HEK293 (cell line): ENCODE measurements around the gene PYCR2.
A peak's percentile ranks its signal among the peaks of the same experiment; 100 is the strongest.

ENCODE experiments used
- GLI4 ChIP-seq: fragments of 450-650 bp; formaldehyde crosslinking; IDR thresholded peaks from 2 replicates; pipeline ENCODE4 v1.5.1; 2016; ENCODE audit warnings: missing biosample characterization, missing genetic modification characterization
- HIC1 ChIP-seq: fragments of 450-650 bp; formaldehyde crosslinking; IDR thresholded peaks from 2 replicates; pipeline ENCODE4 v1.5.1; 2016; ENCODE audit warnings: missing biosample characterization, missing genetic modification characterization
- KLF17 ChIP-seq: fragments of 450-650 bp; formaldehyde crosslinking; IDR thresholded peaks from 2 replicates; pipeline ENCODE4 v1.5.1; 2016; ENCODE audit warnings: missing biosample characterization, missing genetic modification characterization
- KLF8 ChIP-seq: fragments of 450-650 bp; formaldehyde crosslinking; IDR thresholded peaks from 2 replicates; pipeline ENCODE4 v1.5.1; 2016; ENCODE audit warnings: missing biosample characterization, missing genetic modification characterization
- WT1 ChIP-seq: fragments of 450-650 bp; formaldehyde crosslinking; IDR thresholded peaks from 2 replicates; pipeline ENCODE4 v1.5.1; 2016; ENCODE audit warnings: missing biosample characterization, missing genetic modification characterization
- ZBTB48 ChIP-seq: fragments of 450-650 bp; formaldehyde crosslinking; IDR thresholded peaks from 2 replicates; pipeline ENCODE4 v1.5.1; 2016; ENCODE audit warnings: missing biosample characterization, missing genetic modification characterization
- ZNF133 ChIP-seq: fragments of 450-650 bp; formaldehyde crosslinking; IDR thresholded peaks from 2 replicates; pipeline ENCODE4 v1.5.1; 2016; ENCODE audit warnings: missing biosample characterization, missing genetic modification characterization
- ZNF146 ChIP-seq: fragments of 450-650 bp; formaldehyde crosslinking; IDR thresholded peaks from 2 replicates; pipeline ENCODE4 v1.5.1; 2016; ENCODE audit warnings: missing biosample characterization, missing genetic modification characterization
- ZNF169 ChIP-seq: fragments of 450-650 bp; formaldehyde crosslinking; IDR thresholded peaks from 2 replicates; pipeline ENCODE4 v1.5.1; 2016; ENCODE audit warnings: missing biosample characterization, missing genetic modification characterization
- ZNF248 ChIP-seq: fragments of 450-650 bp; formaldehyde crosslinking; IDR thresholded peaks from 2 replicates; pipeline ENCODE4 v1.5.1; 2017; ENCODE audit warnings: missing biosample characterization, missing genetic modification characterization
- ZNF311 ChIP-seq: fragments of 450-650 bp; formaldehyde crosslinking; IDR thresholded peaks from 2 replicates; pipeline ENCODE4 v1.5.1; 2017; ENCODE audit warnings: missing biosample characterization, missing genetic modification characterization, borderline replicate concordance
- ZNF335 ChIP-seq: fragments of 450-650 bp; formaldehyde crosslinking; conservative IDR thresholded peaks from 2 replicates; pipeline ENCODE4 v1.5.1; 2016; ENCODE audit warnings: missing biosample characterization, missing genetic modification characterization
- ZNF423 ChIP-seq: fragments of 450-650 bp; formaldehyde crosslinking; IDR thresholded peaks from 2 replicates; pipeline ENCODE4 v1.5.1; 2016; ENCODE audit warnings: missing biosample characterization, missing genetic modification characterization
- ZNF48 ChIP-seq: fragments of 450-650 bp; formaldehyde crosslinking; IDR thresholded peaks from 2 replicates; pipeline ENCODE4 v1.5.1; 2016; ENCODE audit warnings: missing biosample characterization, missing genetic modification characterization
- ZNF510 ChIP-seq: fragments of 450-650 bp; formaldehyde crosslinking; IDR thresholded peaks from 2 replicates; pipeline ENCODE4 v1.5.1; 2018; ENCODE audit warnings: mild to moderate bottlenecking, missing genetic modification characterization, missing biosample characterization; ENCODE audit not compliant: insufficient replicate concordance
- ZNF530 ChIP-seq: fragments of 450-650 bp; formaldehyde crosslinking; IDR thresholded peaks from 2 replicates; pipeline ENCODE4 v1.5.1; 2016; ENCODE audit warnings: low read depth, missing biosample characterization, missing genetic modification characterization
- ZNF558 ChIP-seq: fragments of 450-650 bp; formaldehyde crosslinking; IDR thresholded peaks from 2 replicates; pipeline ENCODE4 v1.5.1; 2016; ENCODE audit warnings: missing biosample characterization, missing genetic modification characterization
- ZNF624 ChIP-seq: fragments of 450-650 bp; formaldehyde crosslinking; IDR thresholded peaks from 2 replicates; pipeline ENCODE4 v1.5.1; 2017; ENCODE audit warnings: missing biosample characterization, missing genetic modification characterization
- ZNF626 ChIP-seq: fragments of 450-650 bp; sonication (Bioruptor Pico); formaldehyde crosslinking; IDR thresholded peaks from 2 replicates; pipeline ENCODE4 v1.5.1; 2018; ENCODE audit warnings: missing biosample characterization, missing genetic modification characterization, inconsistent platforms
- ZNF658 ChIP-seq: fragments of 450-650 bp; formaldehyde crosslinking; IDR thresholded peaks from 2 replicates; pipeline ENCODE4; 2016; ENCODE audit warnings: missing biosample characterization, missing genetic modification characterization
- ZNF707 ChIP-seq: fragments of 450-650 bp; formaldehyde crosslinking; IDR thresholded peaks from 2 replicates; pipeline ENCODE4 v1.5.1; 2016; ENCODE audit warnings: missing biosample characterization, missing genetic modification characterization
- ZNF776 ChIP-seq: fragments of 450-650 bp; formaldehyde crosslinking; IDR thresholded peaks from 2 replicates; pipeline ENCODE4 v1.5.0; 2017; ENCODE audit warnings: missing biosample characterization, missing genetic modification characterization, borderline replicate concordance
- ZSCAN4 ChIP-seq: fragments of 450-650 bp; formaldehyde crosslinking; IDR thresholded peaks from 2 replicates; pipeline ENCODE4 v1.5.1; 2017; ENCODE audit warnings: missing biosample characterization, missing genetic modification characterization
- TF ChIP-seq, protein P1 (sequence below): fragments of 450-650 bp; formaldehyde crosslinking; IDR thresholded peaks from 2 replicates; pipeline ENCODE4 v1.5.1; 2016; ENCODE audit warnings: missing biosample characterization, missing genetic modification characterization, low read depth
- TF ChIP-seq, protein P2 (sequence below): fragments of 450-650 bp; formaldehyde crosslinking; IDR thresholded peaks from 2 replicates; pipeline ENCODE4 v1.5.1; 2016; ENCODE audit warnings: missing biosample characterization, missing genetic modification characterization
- TF ChIP-seq, protein P3 (sequence below): fragments of 450-650 bp; formaldehyde crosslinking; optimal IDR thresholded peaks from 2 replicates; pipeline ENCODE3; 2016; ENCODE audit warnings: missing biosample characterization, mild to moderate bottlenecking, missing genetic modification characterization
- TF ChIP-seq, protein P4 (sequence below): fragments of 450-650 bp; formaldehyde crosslinking; IDR thresholded peaks from 2 replicates; pipeline ENCODE4 v1.5.1; 2016; ENCODE audit warnings: missing biosample characterization, missing genetic modification characterization

The PYCR2 gene

DNA sequence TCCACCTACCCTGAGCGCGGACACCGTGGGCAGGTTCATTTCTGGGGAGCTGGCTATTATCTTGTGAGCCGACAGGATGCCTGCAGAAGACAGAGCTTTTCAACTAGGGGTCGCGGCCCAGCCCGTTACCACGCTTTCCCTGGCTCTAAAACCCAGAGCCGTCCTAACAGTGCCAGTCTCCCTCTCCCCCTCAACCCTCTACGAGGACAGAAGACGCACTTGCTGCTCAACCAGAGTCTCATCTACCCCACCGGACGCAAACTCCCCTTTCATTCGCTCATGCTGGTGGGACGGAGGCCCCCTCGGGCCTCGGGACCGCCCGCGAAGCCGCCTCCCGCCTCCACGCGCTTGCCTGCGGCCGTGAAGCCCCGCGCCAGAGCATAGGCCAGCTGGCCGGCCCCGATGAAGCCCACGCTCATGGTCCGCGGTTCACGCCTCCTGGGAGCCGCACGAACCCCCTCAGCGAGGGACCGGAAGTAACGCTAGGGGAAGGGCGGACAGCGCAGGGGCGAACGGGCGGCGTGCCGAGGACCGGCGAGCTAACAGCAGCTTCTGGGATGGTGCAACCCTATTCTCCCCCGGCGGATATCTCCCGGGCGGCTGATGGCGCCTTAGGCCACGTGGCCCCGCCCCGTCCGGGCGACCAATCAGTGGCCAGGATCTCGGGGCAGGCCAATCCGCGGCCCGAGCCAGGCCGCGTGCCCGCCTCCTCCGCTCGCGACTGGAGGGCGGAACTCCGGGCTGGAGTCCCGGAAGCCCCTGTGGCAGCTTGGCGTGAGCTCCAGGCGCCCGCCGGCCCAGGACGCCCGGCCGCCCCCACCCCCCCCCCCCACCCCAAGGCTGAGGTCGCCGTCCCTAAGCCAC lies at the start of gene PYCR2 (continued):
- TF ChIP-seq, protein P1, sequence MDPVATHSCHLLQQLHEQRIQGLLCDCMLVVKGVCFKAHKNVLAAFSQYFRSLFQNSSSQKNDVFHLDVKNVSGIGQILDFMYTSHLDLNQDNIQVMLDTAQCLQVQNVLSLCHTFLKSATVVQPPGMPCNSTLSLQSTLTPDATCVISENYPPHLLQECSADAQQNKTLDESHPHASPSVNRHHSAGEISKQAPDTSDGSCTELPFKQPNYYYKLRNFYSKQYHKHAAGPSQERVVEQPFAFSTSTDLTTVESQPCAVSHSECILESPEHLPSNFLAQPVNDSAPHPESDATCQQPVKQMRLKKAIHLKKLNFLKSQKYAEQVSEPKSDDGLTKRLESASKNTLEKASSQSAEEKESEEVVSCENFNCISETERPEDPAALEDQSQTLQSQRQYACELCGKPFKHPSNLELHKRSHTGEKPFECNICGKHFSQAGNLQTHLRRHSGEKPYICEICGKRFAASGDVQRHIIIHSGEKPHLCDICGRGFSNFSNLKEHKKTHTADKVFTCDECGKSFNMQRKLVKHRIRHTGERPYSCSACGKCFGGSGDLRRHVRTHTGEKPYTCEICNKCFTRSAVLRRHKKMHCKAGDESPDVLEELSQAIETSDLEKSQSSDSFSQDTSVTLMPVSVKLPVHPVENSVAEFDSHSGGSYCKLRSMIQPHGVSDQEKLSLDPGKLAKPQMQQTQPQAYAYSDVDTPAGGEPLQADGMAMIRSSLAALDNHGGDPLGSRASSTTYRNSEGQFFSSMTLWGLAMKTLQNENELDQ: no peak
- no peak for TF ChIP-seq ZNF776 (tag by site-specific recombination)
- TF ChIP-seq HIC1 (tag by site-specific recombination): peak; percentile 68
- TF ChIP-seq ZBTB48: peak; percentile 80; the same call in 1 of the 2 replicates
- peak; percentile 63; the same call in 1 of the 2 replicates for TF ChIP-seq WT1 (tag by site-specific recombination)
- TF ChIP-seq ZNF146 (tag by site-specific recombination): peak; percentile 4; the same call in 1 of the 2 replicates
- no peak for TF ChIP-seq ZNF311 (tag by site-specific recombination)
- TF ChIP-seq KLF17 (tag by site-specific recombination): peak; percentile 81
- TF ChIP-seq ZNF169 (tag by site-specific recombination): no peak
- no peak for TF ChIP-seq GLI4 (tag by site-specific recombination)
- no peak for TF ChIP-seq ZNF707
- TF ChIP-seq ZNF335 (tag by site-specific recombination): peak; percentile 99
- TF ChIP-seq ZSCAN4 (tag by site-specific recombination): no peak
- no peak for TF ChIP-seq ZNF133 (tag by site-specific recombination)
- peak; percentile 94 for TF ChIP-seq KLF8 (tag by site-specific recombination)
- TF ChIP-seq, protein P2, sequence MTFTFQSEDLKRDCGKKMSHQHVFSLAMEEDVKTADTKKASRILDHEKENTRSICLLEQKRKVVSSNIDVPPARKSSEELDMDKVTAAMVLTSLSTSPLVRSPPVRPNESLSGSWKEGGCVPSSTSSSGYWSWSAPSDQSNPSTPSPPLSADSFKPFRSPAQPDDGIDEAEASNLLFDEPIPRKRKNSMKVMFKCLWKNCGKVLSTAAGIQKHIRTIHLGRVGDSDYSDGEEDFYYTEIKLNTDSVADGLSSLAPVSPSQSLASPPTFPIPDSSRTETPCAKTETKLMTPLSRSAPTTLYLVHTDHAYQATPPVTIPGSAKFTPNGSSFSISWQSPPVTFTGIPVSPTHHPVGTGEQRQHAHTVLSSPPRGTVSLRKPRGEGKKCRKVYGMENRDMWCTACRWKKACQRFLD (tag by site-specific recombination): peak; percentile 70; the same call in 1 of the 2 replicates
- TF ChIP-seq ZNF558: no peak
- TF ChIP-seq ZNF48 (tag by site-specific recombination): no peak
- TF ChIP-seq ZNF510 (tag by site-specific recombination): no peak
- TF ChIP-seq, protein P3, sequence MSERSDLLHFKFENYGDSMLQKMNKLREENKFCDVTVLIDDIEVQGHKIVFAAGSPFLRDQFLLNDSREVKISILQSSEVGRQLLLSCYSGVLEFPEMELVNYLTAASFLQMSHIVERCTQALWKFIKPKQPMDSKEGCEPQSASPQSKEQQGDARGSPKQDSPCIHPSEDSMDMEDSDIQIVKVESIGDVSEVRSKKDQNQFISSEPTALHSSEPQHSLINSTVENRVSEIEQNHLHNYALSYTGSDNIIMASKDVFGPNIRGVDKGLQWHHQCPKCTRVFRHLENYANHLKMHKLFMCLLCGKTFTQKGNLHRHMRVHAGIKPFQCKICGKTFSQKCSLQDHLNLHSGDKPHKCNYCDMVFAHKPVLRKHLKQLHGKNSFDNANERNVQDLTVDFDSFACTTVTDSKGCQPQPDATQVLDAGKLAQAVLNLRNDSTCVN (tag by site-specific recombination): peak; percentile 97
- TF ChIP-seq ZNF624 (tag by site-specific recombination): no peak
- no peak for TF ChIP-seq ZNF658 (tag by site-specific recombination)
- no peak for TF ChIP-seq ZNF248 (tag by site-specific recombination)
- TF ChIP-seq, protein P4, sequence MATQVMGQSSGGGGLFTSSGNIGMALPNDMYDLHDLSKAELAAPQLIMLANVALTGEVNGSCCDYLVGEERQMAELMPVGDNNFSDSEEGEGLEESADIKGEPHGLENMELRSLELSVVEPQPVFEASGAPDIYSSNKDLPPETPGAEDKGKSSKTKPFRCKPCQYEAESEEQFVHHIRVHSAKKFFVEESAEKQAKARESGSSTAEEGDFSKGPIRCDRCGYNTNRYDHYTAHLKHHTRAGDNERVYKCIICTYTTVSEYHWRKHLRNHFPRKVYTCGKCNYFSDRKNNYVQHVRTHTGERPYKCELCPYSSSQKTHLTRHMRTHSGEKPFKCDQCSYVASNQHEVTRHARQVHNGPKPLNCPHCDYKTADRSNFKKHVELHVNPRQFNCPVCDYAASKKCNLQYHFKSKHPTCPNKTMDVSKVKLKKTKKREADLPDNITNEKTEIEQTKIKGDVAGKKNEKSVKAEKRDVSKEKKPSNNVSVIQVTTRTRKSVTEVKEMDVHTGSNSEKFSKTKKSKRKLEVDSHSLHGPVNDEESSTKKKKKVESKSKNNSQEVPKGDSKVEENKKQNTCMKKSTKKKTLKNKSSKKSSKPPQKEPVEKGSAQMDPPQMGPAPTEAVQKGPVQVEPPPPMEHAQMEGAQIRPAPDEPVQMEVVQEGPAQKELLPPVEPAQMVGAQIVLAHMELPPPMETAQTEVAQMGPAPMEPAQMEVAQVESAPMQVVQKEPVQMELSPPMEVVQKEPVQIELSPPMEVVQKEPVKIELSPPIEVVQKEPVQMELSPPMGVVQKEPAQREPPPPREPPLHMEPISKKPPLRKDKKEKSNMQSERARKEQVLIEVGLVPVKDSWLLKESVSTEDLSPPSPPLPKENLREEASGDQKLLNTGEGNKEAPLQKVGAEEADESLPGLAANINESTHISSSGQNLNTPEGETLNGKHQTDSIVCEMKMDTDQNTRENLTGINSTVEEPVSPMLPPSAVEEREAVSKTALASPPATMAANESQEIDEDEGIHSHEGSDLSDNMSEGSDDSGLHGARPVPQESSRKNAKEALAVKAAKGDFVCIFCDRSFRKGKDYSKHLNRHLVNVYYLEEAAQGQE: peak; percentile 79
- peak; percentile 30; the same call in 1 of the 2 replicates for TF ChIP-seq ZNF423 (tag by site-specific recombination)
- TF ChIP-seq ZNF530: no peak
- no peak for TF ChIP-seq ZNF626
